Measurements from ENCODE around the gene AFAP1L1.

AFAP1L1 gene

GRCh38 chr5:149277801-149278200, 6.1 kb downstream of the AFAP1L1 start:
- Histone ChIP-seq H3K4me1 (ENCODE audit: control insufficient read depth, insufficient read depth, low read length) (peaks cover 52% of the 10 kb centered on the region), H3K4me3 (ENCODE audit: low read length) (peak overlapping the region; percentile 52), H3K9me3 (ENCODE audit: control insufficient read depth, low read length) (no peaks in the 10 kb centered on the region), H3K9ac (ENCODE audit: low read length) (peak overlapping the region; percentile 73), H3K27me3 (replicated peaks; ENCODE audit: control insufficient read depth, insufficient read depth, low read length) (no peaks in the 10 kb centered on the region), H3K36me3 (ENCODE audit: control insufficient read depth, insufficient read depth, low read length, severe bottlenecking) (no peaks in the 10 kb centered on the region)
- DNase-seq (ENCODE audit: low read depth): peak; percentile 31

- no peaks in the 10 kb centered on the region for H3K36me3 ChIP-seq (ENCODE audit: control insufficient read depth, insufficient read depth, low read length, severe bottlenecking)
- no peak for DNase-seq (ENCODE audit: low read depth)
These were observed 7.0 kb downstream of the AFAP1L1 start for GRCh38 chr5:149278451-149279210.

GRCh38 chr5:149279661-149280060, 8.0 kb downstream of the AFAP1L1 start:
- Histone ChIP-seq H3K9ac (ENCODE audit: low read length) (no peak overlapping the region), H3K27me3 (replicated peaks; ENCODE audit: control insufficient read depth, insufficient read depth, low read length) (no peaks in the 10 kb centered on the region), H3K36me3 (ENCODE audit: control insufficient read depth, insufficient read depth, low read length, severe bottlenecking) (no peaks in the 10 kb centered on the region), H3K4me1 (ENCODE audit: control insufficient read depth, insufficient read depth, low read length) (peaks cover 64% of the 10 kb centered on the region), H3K4me3 (ENCODE audit: low read length) (no peak overlapping the region), H3K9me3 (ENCODE audit: control insufficient read depth, low read length) (no peaks in the 10 kb centered on the region)
- DNase-seq (ENCODE audit: low read depth): no peak

More at GRCh38 chr5:149278451-149279210, 7.0 kb downstream of the AFAP1L1 start:
- peak overlapping the region; percentile 73 for H3K9ac ChIP-seq (ENCODE audit: low read length)
- peak overlapping the region; percentile 52 for H3K4me3 ChIP-seq (ENCODE audit: low read length)
- peaks cover 54% of the 10 kb centered on the region for H3K4me1 ChIP-seq (ENCODE audit: control insufficient read depth, insufficient read depth, low read length)
- H3K9me3 ChIP-seq (ENCODE audit: control insufficient read depth, low read length): no peaks in the 10 kb centered on the region
- H3K27me3 ChIP-seq (replicated peaks; ENCODE audit: control insufficient read depth, insufficient read depth, low read length): no peaks in the 10 kb centered on the region

DNA sequence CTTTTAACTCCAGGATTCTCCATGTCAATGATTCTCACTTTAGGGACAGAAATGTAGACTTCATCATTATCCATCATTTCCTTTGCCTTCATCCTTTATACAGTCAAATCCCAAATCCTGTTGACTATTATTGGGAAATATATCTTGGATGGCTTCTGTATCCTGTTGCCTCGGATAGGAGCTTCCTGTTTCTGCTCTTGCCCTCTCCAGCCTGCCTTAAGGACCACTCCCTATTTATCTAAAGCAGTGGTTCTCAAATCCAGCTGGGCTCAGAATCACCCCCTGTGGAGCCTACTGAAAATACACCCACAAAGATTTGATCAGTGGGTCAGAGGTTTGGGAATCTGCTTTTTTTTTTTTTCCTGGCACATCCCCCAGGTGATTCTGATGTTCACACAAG, 8.5 kb downstream of the AFAP1L1 start:
- H3K27me3 ChIP-seq (replicated peaks; ENCODE audit: control insufficient read depth, insufficient read depth, low read length): no peaks in the 10 kb centered on the region
- no peaks in the 10 kb centered on the region for H3K9me3 ChIP-seq (ENCODE audit: control insufficient read depth, low read length)
- peaks cover 64% of the 10 kb centered on the region for H3K4me1 ChIP-seq (ENCODE audit: control insufficient read depth, insufficient read depth, low read length)
- H3K36me3 ChIP-seq (ENCODE audit: control insufficient read depth, insufficient read depth, low read length, severe bottlenecking): no peaks in the 10 kb centered on the region
- H3K4me3 ChIP-seq (ENCODE audit: low read length): no peak overlapping the region
- H3K9ac ChIP-seq (ENCODE audit: low read length): no peak overlapping the region
- no peak for DNase-seq (ENCODE audit: low read depth)

DNA sequence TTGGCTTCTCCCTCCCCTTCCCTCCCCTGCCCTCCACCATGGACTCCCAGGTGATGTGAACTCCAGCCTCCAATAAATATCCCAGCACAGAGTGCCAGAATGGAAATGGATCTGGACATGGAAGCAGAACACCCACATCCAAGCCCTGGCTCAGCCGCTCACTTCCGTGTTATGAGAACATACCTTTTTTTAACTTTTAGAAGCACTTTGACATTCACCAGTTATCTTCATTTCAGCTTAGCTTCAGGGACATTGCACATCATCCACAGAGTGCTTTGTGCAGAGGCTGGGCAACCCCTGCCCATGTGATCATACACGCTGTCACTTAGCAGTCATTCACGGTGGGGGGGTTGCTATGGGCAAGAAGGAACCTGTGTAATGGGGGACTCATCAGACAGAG, 9.1 kb downstream of the AFAP1L1 start:
- no peak for DNase-seq (ENCODE audit: low read depth)
- H3K36me3 ChIP-seq (ENCODE audit: control insufficient read depth, insufficient read depth, low read length, severe bottlenecking): no peaks in the 10 kb centered on the region
- H3K9me3 ChIP-seq (ENCODE audit: control insufficient read depth, low read length): no peaks in the 10 kb centered on the region
- H3K27me3 ChIP-seq (replicated peaks; ENCODE audit: control insufficient read depth, insufficient read depth, low read length): no peaks in the 10 kb centered on the region
- peaks cover 65% of the 10 kb centered on the region for H3K4me1 ChIP-seq (ENCODE audit: control insufficient read depth, insufficient read depth, low read length)
- no peak overlapping the region for H3K4me3 ChIP-seq (ENCODE audit: low read length)
- no peak overlapping the region for H3K9ac ChIP-seq (ENCODE audit: low read length)

DNA sequence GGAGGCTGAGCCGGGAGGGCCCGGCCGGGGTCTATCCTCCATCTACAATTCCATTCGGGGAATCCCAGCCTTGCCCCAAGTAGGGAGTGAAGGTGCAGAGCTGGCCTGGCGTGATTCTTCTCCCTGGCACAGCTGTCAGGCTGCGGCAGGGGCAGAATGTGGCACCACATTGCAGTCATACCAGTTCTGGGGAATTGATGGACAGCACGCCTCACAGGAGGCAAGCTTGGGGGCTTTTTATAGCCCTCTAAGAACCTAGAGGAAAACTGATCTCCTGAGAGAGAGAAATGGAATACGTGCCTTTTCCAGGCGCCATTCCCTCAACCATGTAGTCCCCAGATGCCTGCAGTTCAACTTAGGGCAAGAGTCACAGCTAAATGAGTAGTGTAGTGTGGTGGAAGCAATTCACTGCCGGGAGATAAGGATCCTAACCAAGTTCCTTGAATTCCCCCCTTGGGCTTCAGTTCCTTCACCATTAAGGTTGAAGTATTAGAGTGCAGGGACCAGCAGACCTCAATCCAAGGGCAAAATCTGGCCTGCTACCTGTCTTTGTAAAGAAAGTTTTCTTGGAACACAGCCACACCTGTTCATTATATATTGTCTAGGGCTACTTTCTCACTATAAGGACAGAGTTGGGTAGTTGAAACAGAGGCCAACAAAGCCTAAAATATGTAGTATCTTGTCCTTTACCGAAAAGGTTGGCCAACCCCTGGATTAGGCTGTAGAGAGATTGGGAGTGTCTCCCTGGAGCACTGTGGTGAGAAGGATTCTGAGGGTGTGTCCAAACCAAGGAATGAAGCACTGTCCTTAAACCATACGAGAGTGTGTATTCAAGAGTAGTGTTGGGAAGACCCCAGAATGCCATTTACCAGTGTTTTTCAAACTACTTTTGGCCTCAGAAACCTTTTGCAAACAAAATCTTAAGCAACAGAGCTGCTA, 10.6 kb downstream of the AFAP1L1 start:
- no peaks in the 10 kb centered on the region for H3K27me3 ChIP-seq (replicated peaks; ENCODE audit: control insufficient read depth, insufficient read depth, low read length)
- no peaks in the 10 kb centered on the region for H3K9me3 ChIP-seq (ENCODE audit: control insufficient read depth, low read length)
- DNase-seq (ENCODE audit: low read depth): no peak
- no peak overlapping the region for H3K9ac ChIP-seq (ENCODE audit: low read length)
- H3K4me3 ChIP-seq (ENCODE audit: low read length): no peak overlapping the region
- peaks cover 56% of the 10 kb centered on the region for H3K4me1 ChIP-seq (ENCODE audit: control insufficient read depth, insufficient read depth, low read length)
- peaks cover 7% of the 10 kb centered on the region for H3K36me3 ChIP-seq (ENCODE audit: control insufficient read depth, insufficient read depth, low read length, severe bottlenecking)

- Histone ChIP-seq H3K36me3 (ENCODE audit: control insufficient read depth, insufficient read depth, low read length, severe bottlenecking) (peaks cover 7% of the 10 kb centered on the region), H3K27me3 (replicated peaks; ENCODE audit: control insufficient read depth, insufficient read depth, low read length) (no peaks in the 10 kb centered on the region), H3K4me1 (ENCODE audit: control insufficient read depth, insufficient read depth, low read length) (peaks cover 50% of the 10 kb centered on the region), H3K9me3 (ENCODE audit: control insufficient read depth, low read length) (no peaks in the 10 kb centered on the region), H3K4me3 (ENCODE audit: low read length) (no peak overlapping the region), H3K9ac (ENCODE audit: low read length) (no peak overlapping the region)
- DNase-seq (ENCODE audit: low read depth): no peak
These were observed 11.3 kb downstream of the AFAP1L1 start for GRCh38 chr5:149282966-149283332.

GRCh38 chr5:149283626-149284480, 12.2 kb downstream of the AFAP1L1 start:
- no peaks in the 10 kb centered on the region for H3K27me3 ChIP-seq (replicated peaks; ENCODE audit: control insufficient read depth, insufficient read depth, low read length)
- DNase-seq (ENCODE audit: low read depth): no peak
- peaks cover 40% of the 10 kb centered on the region for H3K4me1 ChIP-seq (ENCODE audit: control insufficient read depth, insufficient read depth, low read length)
- peak overlapping the region; percentile 64 for H3K4me3 ChIP-seq (ENCODE audit: low read length)
- peak overlapping the region; percentile 64 for H3K9ac ChIP-seq (ENCODE audit: low read length)
- H3K9me3 ChIP-seq (ENCODE audit: control insufficient read depth, low read length): no peaks in the 10 kb centered on the region
- peaks cover 7% of the 10 kb centered on the region for H3K36me3 ChIP-seq (ENCODE audit: control insufficient read depth, insufficient read depth, low read length, severe bottlenecking)

DNA sequence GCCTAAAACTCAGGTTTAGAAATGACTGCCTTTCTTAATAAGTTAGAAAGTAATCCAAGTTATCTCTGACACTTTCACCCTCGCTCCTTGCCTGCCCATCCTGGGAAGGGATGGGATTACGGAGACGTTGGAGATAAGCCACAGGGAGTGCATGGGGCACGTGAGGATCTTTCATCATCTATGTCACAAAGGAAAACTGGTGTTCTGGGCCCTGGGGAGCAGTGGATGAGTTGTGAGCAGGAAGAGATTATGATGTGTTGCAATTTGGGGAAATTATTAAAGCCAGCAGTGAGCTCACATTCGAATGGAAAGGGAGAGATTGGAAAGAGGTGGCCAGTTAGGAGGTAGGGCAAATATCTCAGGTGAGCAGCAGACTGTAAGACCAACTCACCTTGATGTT, 12.8 kb downstream of the AFAP1L1 start:
- DNase-seq (ENCODE audit: low read depth): peak; percentile 42
- no peaks in the 10 kb centered on the region for H3K27me3 ChIP-seq (replicated peaks; ENCODE audit: control insufficient read depth, insufficient read depth, low read length)
- no peaks in the 10 kb centered on the region for H3K9me3 ChIP-seq (ENCODE audit: control insufficient read depth, low read length)
- peak overlapping the region; percentile 64 for H3K9ac ChIP-seq (ENCODE audit: low read length)
- peak overlapping the region; percentile 64 for H3K4me3 ChIP-seq (ENCODE audit: low read length)
- peaks cover 36% of the 10 kb centered on the region for H3K4me1 ChIP-seq (ENCODE audit: control insufficient read depth, insufficient read depth, low read length)
- H3K36me3 ChIP-seq (ENCODE audit: control insufficient read depth, insufficient read depth, low read length, severe bottlenecking): peaks cover 7% of the 10 kb centered on the region

DNA sequence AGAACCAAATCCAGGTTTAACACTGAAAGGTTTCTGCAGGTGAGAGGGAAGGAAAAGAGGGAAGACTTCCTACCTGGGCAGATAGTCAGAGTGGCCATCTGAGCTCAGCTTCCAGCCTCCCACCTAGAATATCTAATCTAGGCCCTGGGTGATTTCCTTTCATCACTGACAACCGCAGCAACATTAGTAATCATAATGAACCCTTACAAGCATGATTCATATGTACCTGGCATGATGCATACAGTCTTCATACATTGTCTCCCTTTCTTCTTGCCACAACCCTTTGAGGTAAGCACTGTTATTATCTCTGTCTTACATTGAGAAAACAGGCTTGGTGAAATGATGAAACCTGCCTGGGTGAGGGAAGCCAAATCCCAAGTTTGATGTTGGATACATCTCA, 13.5 kb downstream of the AFAP1L1 start:
- Histone ChIP-seq H3K9ac (ENCODE audit: low read length) (no peak overlapping the region), H3K4me3 (ENCODE audit: low read length) (peak overlapping the region; percentile 64), H3K4me1 (ENCODE audit: control insufficient read depth, insufficient read depth, low read length) (peaks cover 30% of the 10 kb centered on the region), H3K27me3 (replicated peaks; ENCODE audit: control insufficient read depth, insufficient read depth, low read length) (no peaks in the 10 kb centered on the region), H3K9me3 (ENCODE audit: control insufficient read depth, low read length) (no peaks in the 10 kb centered on the region), H3K36me3 (ENCODE audit: control insufficient read depth, insufficient read depth, low read length, severe bottlenecking) (peaks cover 7% of the 10 kb centered on the region)
- DNase-seq (ENCODE audit: low read depth): no peak

DNA sequence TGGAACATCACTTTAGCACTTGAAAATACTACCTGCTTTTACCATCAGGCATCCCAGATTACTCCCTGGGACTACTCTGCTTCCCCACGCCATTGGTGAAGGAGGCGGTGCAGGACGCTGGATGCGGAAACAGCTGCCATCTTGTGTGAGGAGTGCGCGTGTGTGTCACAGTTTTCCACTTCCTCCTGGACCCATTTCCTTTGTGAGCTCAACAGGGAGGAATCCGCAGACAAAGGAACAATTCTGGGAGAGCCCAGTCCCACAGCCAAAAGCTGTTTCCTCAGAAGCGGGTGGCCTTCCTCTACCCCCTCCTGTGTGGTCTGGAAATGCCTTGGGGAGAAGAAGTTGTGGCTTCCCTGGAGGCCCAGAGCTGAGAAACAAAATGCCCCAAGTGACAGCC, 16.8 kb downstream of the AFAP1L1 start:
- no peak for DNase-seq (ENCODE audit: low read depth)
- Histone ChIP-seq H3K9ac (ENCODE audit: low read length) (no peak overlapping the region), H3K9me3 (ENCODE audit: control insufficient read depth, low read length) (no peaks in the 10 kb centered on the region), H3K4me1 (ENCODE audit: control insufficient read depth, insufficient read depth, low read length) (peaks cover 20% of the 10 kb centered on the region), H3K4me3 (ENCODE audit: low read length) (no peak overlapping the region), H3K27me3 (replicated peaks; ENCODE audit: control insufficient read depth, insufficient read depth, low read length) (no peaks in the 10 kb centered on the region), H3K36me3 (ENCODE audit: control insufficient read depth, insufficient read depth, low read length, severe bottlenecking) (peaks cover 7% of the 10 kb centered on the region)
